GM21447 (cell line): ENCODE measurements around the gene LBHD1.
"Not testable (repeated sequence)": the region's sequence is repeated elsewhere in the genome, so short reads cannot be mapped to it uniquely, and the experiment has no call there.

Source experiments
- ATAC-seq: cut with Tn5 transposase; IDR thresholded peaks from one replicate; pipeline ENCODE4 v1.9.1; 2021; ENCODE audit not compliant: unreplicated experiment

Gene LBHD1

GRCh38 chr11:62621567-62622470 lies 50.2 kb downstream of the LBHD1 start, which contains the start of gene B3GAT3:
TSS of gene B3GAT3 (minus strand) at chr11:62621986. CDS start at chr11:62621947, 39 bp downstream.
- peak; percentile 88 for ATAC-seq

GRCh38 chr11:62621027-62621566 lies 51.0 kb downstream of the LBHD1 start:
- ATAC-seq, result no peak

- not testable (repeated sequence) for ATAC-seq
These were observed 55.1 kb downstream of the LBHD1 start for GRCh38 chr11:62616957-62617356.

GRCh38 chr11:62615521-62615920 lies 56.5 kb downstream of the LBHD1 start:
- no peak for ATAC-seq

GRCh38 chr11:62614275-62614674 lies 57.8 kb downstream of the LBHD1 start:
- no peak for ATAC-seq

- no peak for ATAC-seq
These were observed 58.7 kb downstream of the LBHD1 start for GRCh38 chr11:62613291-62613778.
